Lower lobe of right lung (tissue), 2 donors: ENCODE results near the gene ASAP3. TPM values are rescaled to one million over a fixed set of nuclear protein-coding genes. Genes with fewer than 3 reads are reported as not detected.

ENCODE experiments used
- ATAC-seq, 2 donors: fragments of 200-7000 bp; cut with Tn5 transposase; one replicate each; pipeline ENCODE4 v1.9.1; 2020 to 2022; ENCODE audit warnings: mild to moderate bottlenecking in 2 of 2, moderate library complexity in 2 of 2
- DNase-seq: peaks from one replicate; pipeline ENCODE4 v3.0.0-alpha.2; 2020
- H3K27ac ChIP-seq: fragments of 200-600 bp; one replicate; pipeline ENCODE4 v1.8.0; 2022
- H3K27me3 ChIP-seq: fragments of 200-600 bp; one replicate; pipeline ENCODE4 v1.8.0; 2022; ENCODE audit warnings: low read depth
- H3K36me3 ChIP-seq: fragments of 200-600 bp; one replicate; pipeline ENCODE4 v1.8.0; 2022; ENCODE audit warnings: mild to moderate bottlenecking
- H3K4me1 ChIP-seq: fragments of 200-600 bp; one replicate; pipeline ENCODE4 v1.8.0; 2022
- H3K4me3 ChIP-seq: fragments of 200-600 bp; one replicate; pipeline ENCODE4 v1.8.0; 2022; ENCODE audit warnings: mild to moderate bottlenecking
- H3K9me3 ChIP-seq: fragments of 200-600 bp; one replicate; pipeline ENCODE4 v1.8.0; 2022
- CTCF ChIP-seq: fragments of 200-600 bp; IDR thresholded peaks from one replicate; pipeline ENCODE4 v1.8.0; 2022; ENCODE audit warnings: antibody characterized with exemption, mild to moderate bottlenecking
- intact Hi-C: fragments of 100-400 bp; cut with DNase I; formaldehyde crosslinking; loops from one replicate; pipeline ENCODE4 v1.11.0; 2022
- long read RNA-seq: library from polyadenylated mRNA; unstranded; transcript quantifications from one replicate; pipeline ENCODE4 v2.0.0, GENCODE V29; 2021
- total RNA-seq: library from RNA; stranded (reverse); fragmentation: NEBNext Ultra II Directional; extraction: Animal tissue kit (Norgen Biotek cat#: 25700); gene quantifications from one replicate; pipeline ENCODE4 v1.2.1, GENCODE V29; 2021
- donor health status: DM: no; HTN: yes; CAD: no; lungs with severe emphysema.

The ASAP3 gene
- 34.5 TPM for total RNA-seq
- long read RNA-seq, full-length matches to known transcripts, result 24 of 65 reads
- long read RNA-seq, partial matches to known transcripts, result 25 of 65 reads
- long read RNA-seq, other reads (novel, unspliced or antisense), result 16 of 65 reads

GRCh38 chr1:23483321-23484252, at the start of gene ASAP3:
TSS of gene ASAP3 (minus strand) at chr1:23484179. CDS start at chr1:23484133, 46 bp downstream.
- intact Hi-C loops, result no loop called here
- Histone ChIP-seq H3K27ac (peak within 1 kb of the TSS; percentile 84), H3K27me3 (no peaks in the 10 kb centered on the region), H3K4me1 (peaks cover 37% of the 10 kb centered on the region), H3K36me3 (no peaks in the 10 kb centered on the region), H3K9me3 (no peaks in the 10 kb centered on the region), H3K4me3 (peak within 1 kb of the TSS; percentile 82)
- ATAC-seq, result peak in 1 of 2 donors; percentile 3
- DNase-seq, result peak; percentile 59
- peak; percentile 33 for TF ChIP-seq CTCF

GRCh38 chr1:23533246-23534023, 49.5 kb upstream of the ASAP3 start:
- Histone ChIP-seq H3K27ac (peak overlapping the region; percentile 46), H3K4me1 (peaks cover 48% of the 10 kb centered on the region), H3K36me3 (no peaks in the 10 kb centered on the region), H3K27me3 (no peaks in the 10 kb centered on the region), H3K9me3 (no peaks in the 10 kb centered on the region), H3K4me3 (no peak overlapping the region)
- TF ChIP-seq CTCF, result no peak
- no peak for DNase-seq
- intact Hi-C loops, result no loop called here
- ATAC-seq, result peak; percentile 41 to 48

GRCh38 chr1:23531562-23532094, 47.6 kb upstream of the ASAP3 start:
- Histone ChIP-seq H3K27ac (peak overlapping the region; percentile 68), H3K36me3 (no peaks in the 10 kb centered on the region), H3K9me3 (no peaks in the 10 kb centered on the region), H3K27me3 (no peaks in the 10 kb centered on the region), H3K4me3 (peak overlapping the region; percentile 58), H3K4me1 (peaks cover 65% of the 10 kb centered on the region)
- no peak for TF ChIP-seq CTCF
- no peak for DNase-seq
- intact Hi-C loops, result no loop called here
- no peak for ATAC-seq

GRCh38 chr1:23530747-23531561, 47.0 kb upstream of the ASAP3 start, which contains the start of gene E2F2:
TSS of gene E2F2 (minus strand) at chr1:23531233. CDS start at chr1:23530793, 440 bp downstream.
- peak; percentile 80 to 81 for ATAC-seq
- Histone ChIP-seq H3K4me1 (peaks cover 65% of the 10 kb centered on the region), H3K27me3 (no peaks in the 10 kb centered on the region), H3K27ac (peak within 1 kb of the TSS; percentile 68), H3K36me3 (no peaks in the 10 kb centered on the region), H3K9me3 (no peaks in the 10 kb centered on the region), H3K4me3 (peak within 1 kb of the TSS; percentile 58)
- intact Hi-C loops, result no loop called here
- TF ChIP-seq CTCF, result peak; percentile 31
- DNase-seq, result peak; percentile 90
